ENCODE data around the gene CD69.
"Not testable (repeated sequence)": the region's sequence is repeated elsewhere in the genome, so short reads cannot be mapped to it uniquely, and the experiment has no call there.

The CD69 gene

DNA sequence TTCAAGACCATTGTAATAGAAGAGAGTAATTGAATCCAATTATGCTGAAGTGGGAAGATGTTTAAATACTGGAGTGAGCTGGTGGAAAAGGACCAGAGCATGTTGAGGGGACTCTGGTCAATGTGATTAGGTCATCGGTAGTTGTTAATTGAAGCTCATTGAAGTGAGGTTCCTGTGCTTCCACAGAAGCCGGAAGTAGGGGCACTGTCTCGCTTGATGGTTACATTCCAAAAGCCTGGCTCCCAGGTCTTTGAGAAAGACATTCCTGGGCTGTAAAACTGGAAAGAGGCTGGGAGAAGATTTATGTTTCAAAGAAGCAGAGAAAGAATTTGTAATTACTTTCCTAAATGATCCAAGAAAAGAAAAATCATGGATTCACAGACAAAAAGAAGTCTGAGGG, 15.5 kb downstream of the CD69 start:
- DNase-seq: no peak

DNA sequence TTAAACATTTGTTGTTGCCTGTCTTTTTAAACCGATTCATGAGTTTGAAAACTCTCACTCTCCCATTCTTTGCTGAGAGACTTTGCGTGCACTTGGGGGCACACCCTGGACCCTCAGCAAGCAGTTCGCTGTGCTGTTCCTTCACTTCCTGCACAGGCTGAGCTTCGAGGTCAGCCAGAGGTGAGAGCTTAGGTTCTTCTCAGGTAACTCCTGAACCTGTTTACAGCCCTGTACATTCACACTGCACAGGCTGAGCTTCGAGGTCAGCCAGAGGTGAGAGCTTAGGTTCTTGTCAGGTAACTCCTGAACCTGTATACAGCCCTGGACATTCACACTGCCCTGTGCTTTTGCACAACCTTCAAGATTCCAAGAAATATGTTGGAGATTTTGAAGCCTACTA, 18.0 kb downstream of the CD69 start:
- peak; percentile 59 for DNase-seq

DNA sequence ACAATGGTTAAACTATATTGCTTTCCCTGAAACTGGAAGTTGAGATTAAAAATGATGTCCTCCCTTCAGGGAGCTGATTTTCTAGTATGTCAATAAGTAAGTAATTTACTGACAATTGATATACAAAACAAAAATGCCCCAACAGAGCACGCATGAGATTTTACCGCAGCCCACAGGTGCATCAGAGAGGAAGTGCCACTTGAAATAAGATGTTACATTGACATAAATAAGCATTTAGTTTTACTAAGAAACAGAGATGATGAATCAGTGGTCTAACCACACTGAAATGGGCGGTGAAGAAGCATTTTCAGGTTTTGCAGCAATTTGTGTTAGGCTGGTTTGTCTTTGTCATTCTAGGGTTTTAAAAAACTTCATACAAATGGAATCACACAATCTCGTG, 19.0 kb downstream of the CD69 start:
- peak; percentile 89 for DNase-seq

DNA sequence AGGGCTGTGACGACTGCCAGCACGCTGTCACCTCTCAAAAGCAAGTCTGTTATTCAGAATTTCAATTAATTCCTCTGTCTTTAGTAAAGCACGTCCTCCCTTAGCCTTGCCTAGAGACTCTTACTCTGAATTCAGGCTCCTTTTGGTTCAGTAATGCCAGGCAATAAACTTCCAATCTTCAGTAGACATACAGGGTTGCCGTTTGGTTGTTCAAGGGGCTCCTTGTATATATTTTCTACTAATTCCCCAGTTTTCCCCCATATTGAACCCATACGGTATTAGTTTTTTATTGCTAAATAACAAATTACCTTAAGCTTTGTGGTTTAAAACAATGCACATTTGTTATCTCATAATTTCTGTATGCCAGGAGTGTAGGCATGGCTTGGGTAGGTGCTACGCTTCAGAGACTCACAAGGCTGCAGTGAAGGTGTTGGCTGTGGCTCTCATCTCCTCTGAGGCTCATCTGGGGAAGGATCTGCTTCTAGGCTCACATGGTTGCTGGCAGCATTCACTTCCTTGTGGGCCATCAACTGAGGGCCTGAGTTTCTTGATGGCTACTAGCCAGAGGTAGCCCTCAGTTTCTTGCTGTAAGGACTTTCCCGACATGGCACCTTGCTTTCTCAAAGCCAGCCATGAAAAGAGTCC, 20.5 kb downstream of the CD69 start:
- peak; percentile 59 for DNase-seq

DNA sequence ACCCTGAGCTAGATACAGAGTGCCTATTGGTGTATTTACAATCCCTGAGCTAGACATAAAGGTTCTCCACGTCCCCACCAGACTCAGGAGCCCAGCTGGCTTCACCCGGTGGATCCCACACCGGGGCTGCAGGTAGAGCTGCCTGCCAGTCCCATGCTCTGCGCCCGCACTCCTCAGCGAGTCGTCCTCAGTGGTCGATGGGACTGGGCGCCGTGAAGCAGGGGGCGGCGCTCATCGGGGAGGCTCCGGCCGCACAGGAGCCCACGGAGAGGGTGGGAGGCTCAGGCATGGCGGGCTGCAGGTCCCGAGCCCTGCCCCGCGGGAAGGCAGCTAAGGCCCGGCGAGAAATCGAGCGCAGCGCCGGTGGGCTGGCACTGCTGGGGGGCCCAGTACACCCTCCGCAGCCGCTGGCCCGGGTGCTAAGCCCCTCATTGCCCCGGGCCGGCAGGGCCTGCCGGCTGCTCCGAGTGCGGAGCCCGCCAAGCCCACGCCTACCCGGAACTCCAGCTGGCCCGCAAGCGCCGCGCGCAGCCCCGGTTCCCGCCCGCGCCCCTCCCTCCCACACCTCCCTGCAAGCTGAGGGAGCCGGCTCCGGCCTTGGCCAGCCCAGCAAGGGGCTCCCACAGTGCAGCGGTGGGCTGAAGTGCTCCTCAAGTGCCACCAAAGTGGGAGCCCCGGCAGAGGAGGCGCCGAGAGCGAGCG, 21.1 kb downstream of the CD69 start:
- DNase-seq: not testable (repeated sequence)

DNA sequence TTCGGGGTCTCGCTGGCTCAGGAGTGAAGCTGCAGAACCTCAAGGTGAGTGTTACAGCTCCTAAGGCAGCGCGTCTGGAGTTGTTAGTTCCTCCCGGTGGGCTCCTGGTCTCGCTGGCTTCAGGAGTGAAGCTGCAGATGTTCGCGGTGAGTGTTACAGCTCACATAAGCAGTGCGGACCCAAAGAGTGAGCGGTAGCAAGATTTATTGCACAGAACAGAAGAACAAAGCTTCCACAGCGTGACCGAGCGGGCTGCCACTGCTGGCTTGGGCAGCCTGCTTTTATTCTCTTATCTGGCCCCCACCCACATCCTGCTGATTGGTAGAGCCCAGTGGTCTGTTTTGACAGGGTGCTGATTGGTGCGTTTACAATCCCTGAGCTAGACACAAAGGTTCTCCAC, 21.8 kb downstream of the CD69 start:
- not testable (repeated sequence) for DNase-seq

DNA sequence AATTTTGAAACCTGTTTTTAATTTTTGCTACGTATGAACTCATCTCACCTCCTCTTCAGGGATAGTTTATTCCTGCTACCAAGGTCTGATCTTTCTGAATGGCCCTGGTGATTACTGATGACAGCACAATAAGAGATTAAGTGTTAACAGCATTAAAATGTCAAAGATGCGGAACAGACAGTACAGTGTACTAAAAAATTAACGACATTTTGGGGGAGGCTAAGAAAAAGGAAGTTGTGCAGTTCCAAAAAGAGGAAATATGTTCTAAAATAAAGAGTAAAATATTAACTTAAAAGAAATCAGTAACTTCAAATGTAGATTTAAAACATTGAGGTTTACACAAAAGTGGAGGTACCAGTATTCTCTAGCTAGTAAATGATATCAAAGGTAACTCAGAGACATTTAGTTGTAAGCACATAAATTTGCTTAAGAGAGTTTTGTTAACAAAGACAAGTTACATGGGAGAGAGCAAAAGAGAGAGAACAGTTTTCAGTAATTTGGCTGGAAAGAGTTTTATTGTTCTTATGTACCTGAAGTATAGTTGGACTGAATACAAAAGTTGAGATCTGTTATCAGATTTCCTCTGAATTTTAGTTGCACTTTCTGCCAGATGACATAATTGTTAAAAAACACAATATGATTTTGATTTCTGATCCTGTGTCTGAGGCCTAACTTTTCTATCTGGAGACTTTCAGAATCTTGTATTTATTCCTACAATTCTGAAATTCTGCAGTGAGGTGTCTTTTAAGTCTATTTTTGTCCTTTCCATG, 23.6 kb downstream of the CD69 start:
- DNase-seq: peak; percentile 52

DNA sequence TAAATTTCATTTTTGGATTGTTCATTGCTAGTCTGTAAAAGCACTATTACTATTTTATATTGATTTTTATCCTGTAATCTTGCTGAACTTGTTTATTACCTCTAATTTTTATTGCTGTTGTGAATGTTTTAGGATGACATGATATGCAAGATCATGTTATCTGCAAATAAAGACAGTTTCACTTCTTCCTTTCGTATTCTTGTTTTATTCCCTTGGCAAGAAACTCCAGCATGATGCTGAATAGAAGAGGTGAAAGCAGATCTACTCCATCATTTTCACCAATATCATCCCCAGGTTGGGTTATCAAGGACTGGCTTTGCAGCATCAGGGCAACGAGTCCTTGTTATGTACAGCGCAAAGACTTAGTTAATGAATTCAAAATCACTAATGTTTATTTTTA, 25.1 kb downstream of the CD69 start:
- DNase-seq: no peak

DNA sequence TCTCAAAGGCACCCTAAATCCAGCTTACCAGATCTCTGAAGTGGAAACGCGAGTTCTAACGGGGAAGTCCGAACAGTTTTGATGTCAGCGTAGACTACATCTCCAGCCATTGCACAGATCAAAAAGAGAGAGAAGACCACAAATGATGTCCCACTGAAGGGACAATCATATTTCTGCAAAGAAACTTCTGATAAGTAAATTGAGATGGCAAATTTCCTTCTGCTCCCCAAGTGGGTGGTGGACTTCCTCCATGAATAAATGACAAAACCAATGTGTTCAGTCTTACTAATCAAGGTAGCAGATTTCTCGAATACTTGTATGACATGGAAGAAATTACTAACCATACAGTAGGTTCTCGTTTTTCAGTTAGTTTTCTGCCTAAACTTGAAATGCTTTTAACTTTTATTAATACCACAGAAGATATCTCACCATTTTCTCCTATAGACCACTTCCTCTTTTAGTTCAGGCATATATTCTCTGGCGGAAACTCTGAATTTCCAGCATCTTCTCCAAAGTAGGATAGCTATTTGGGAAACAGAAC, 27.7 kb downstream of the CD69 start, which contains the start of gene CLECL1:
TSS of gene CLECL1 (minus strand) at position 177 of the 541 bp plus-strand sequence.
- peak; percentile 36 for DNase-seq

DNA sequence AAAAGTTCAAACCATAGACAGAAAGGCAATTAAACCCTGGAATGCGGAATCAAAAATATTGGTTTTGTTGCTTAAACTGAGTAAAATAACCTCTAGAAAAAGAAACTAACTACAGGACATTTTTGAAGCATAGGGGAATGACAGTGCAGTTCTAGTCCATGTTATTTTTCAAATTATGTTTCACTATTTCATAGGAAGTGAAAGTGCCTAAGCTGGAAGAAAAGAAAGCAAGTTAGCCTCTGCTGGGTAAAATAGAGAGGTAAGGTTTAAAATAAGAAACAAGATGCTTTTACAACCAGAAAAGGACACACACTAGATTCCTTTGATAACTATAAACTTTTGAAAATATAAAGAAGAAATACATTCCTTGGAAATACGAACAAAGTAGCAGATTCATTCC, 28.9 kb downstream of the CD69 start:
- DNase-seq: no peak

DNA sequence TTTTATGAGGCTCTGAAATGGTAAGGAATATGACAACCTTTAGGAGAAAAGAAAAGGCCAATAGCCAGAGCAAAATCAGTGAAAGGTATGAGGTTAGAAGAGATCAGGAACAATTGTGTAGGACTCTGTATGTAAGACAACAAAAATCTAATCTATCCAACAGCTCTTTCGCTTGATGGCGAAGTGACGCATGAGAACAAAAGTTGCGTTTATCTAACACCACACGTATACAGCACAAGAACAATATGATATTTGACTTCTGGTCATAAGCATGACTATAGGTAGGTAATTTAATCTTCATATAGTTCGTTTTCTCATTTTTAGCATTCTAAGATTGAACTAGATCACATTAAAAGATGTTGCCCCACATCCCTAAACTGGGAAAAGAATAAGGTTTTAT, 29.3 kb downstream of the CD69 start:
- no peak for DNase-seq

DNA sequence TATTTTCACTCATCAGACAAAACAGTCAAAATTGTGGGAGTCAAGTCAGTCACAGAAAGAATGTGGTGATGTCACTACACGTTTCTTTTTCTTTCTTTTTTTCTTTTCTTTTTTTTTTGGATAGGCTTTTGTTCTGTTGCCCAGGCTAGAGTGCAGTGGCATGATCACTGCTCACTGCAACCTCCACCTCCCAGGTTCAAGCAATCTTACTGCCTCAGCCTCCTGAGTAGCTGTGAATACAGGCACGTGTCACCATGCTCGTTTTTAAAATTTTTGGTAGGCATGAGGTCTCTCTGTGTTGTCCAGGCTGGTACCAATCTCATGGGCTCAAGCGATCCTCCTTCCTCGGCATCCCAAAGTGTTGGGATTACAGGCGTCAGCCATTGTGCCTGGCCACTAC, 30.1 kb downstream of the CD69 start:
- DNase-seq: no peak

DNA sequence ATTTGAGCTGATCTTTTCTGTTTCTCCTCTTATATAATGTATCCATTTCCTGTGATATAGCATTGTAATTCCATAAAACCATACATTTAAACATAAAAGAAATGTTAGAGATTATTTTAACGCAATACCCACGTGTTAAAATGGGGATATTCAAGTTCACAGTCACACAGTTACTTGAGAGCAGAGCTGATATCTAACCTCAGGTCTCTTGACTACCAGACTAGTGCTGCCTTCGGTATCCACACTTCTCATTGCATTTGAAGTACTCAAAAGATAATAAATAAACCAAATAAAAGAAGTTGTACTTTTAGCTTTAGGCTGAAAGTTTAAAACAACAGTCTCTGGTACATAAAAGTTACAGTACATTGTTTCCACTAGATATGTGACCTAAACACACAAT, 30.7 kb downstream of the CD69 start:
- DNase-seq: no peak

DNA sequence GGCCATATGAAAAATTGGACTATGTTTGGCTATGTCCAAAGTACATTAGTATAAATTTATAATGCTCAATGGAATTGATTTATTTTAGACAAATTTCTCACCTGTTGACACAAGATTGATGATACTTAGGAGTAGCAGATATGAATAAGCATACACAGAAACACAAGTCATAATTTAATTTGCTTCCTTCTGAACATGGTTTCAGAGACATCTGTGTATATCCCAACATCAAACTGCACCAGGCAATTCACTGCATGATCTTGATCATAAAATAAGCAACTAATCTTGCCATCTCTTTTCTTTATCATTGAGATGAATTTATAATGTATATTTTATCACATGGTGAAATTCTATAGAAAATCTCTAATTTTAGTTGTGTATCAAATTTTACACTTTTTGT, 31.6 kb downstream of the CD69 start:
- DNase-seq: no peak

DNA sequence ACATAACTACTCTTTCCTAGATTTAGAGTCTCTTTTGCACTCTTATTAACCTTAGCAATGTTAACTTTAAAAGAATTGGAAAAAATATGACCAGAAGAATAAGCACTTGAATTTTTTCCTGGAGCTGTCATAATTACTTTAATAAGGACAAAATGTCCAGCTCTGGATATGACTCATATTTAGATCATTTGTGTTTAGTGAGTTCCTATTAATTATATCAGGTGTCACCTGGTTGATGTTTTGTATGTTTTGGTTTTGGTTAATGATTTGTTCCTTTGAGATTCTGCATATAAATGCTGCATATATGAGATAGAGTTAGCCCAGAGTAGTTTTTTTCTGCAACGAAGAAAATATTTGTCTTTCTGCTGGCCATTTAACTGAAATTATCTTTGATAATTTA, 32.9 kb downstream of the CD69 start:
- no peak for DNase-seq

DNA sequence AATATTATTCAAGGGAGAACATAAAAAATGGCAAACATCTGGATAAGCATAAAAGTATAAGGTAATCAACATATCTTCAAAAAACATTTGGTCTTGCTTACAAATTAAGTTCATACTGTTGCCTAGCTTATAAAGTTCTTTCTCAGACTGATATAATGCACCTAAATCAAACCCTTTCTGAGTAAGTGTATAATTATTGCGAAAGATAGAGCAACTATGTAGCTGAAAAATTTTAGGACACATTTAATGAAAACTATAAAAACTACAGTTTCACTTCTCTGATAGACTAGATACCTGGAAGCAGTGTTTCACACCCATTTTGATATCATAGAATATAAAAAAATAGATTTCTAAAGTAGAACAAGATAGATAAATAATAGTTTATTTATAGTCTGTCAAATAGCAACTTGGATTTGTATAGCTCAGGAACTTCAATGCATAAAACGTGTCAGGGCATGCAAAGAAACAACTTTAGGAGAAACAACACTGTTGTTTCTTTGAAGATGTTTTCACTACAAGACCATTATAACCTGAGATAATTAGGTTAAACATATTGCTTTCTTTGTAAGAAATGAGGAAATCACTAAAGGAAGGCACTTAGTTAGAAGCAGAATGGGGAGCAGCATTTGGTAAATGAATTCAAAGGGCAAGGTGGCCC, 35.4 kb downstream of the CD69 start:
- no peak for DNase-seq

DNA sequence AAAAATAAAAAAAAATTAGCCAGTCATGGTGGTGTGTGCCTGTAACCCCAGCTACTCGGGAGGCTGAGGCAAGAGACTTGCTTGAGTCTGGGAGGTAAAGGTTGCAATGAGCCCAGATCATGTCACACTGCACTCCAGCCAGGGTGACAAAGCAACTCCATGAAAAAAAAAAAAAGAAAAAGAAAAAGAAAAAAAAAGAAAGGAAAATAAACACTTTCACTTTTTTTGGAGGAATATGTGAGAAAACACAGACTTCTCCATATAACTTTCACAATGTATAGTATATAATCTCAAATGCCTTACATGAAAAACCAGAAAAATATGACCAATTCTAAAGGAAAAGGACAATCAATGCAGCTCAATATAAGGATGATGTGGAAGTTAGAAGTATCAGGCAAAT, 36.7 kb downstream of the CD69 start:
- DNase-seq: no peak

DNA sequence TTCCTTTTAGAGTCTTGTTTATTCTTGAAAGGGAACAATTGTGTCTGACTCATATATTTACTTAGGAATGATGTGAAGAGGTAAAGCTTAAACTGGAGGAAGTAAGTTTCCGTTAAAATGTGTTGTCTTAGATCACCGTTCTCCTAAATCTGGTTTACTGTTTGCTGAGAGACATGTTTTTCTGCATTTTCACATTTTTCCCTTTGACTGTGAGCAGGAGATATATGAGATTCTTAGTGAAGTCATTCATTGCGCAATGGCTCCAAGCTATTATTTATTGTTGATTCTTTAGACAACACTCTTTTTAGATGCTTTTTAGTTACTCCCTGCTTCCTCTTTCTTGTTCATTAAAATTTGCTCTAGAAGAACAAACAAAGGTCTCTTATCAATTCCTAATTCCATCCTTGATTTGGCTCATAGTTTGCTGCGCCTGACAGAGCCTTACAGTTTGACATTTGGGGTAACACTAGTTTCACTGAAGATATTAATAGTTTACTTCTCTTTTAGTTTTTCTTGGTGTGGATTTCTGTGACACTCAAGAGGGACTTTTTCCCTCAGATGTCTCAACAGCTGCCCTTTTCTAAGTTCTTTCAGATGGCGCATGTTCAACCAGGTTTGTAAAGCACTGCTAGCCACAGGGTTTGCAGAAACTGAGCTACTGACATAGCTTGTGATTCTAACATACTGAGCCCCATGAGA, 39.2 kb downstream of the CD69 start:
- DNase-seq: no peak

DNA sequence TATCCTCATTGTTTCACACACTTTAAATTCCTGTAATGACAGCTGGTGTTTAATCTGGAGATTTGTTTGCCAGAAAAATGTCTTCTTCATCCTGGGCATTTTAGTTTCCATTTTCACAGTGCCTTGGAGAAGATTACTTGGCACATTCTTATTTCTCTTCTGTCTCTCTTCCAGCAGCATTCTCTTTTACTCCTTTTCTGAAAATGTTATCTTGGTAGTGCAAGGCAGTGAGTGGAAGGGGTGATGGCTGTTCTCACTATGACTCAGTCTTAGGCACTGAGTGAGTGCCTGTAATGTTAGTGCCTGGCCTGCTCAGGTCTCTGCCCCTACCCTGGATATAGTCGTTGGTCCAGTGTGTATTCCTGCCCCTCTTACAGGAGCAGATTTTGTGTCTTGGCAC, 40.9 kb downstream of the CD69 start:
- no peak for DNase-seq

DNA sequence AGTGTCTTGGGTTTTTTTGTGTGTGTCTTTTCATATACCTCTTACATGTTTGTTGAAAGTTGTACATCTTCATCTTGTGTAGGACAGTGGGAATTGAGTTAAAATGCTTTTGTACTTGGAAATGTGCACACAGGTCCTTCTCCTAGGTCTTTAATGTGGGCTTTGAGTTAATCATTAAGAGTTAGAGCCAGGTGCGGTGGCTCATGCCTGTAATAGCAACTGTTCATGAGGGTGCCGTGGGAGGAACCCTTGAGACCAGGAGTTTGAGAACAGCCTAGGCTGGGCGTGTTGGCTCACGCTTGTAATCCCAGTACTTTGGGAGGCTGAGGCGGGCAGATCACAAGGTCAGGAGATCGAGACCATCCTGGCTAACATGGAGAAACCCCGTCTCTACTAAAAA, 41.7 kb downstream of the CD69 start:
- no peak for DNase-seq

DNA sequence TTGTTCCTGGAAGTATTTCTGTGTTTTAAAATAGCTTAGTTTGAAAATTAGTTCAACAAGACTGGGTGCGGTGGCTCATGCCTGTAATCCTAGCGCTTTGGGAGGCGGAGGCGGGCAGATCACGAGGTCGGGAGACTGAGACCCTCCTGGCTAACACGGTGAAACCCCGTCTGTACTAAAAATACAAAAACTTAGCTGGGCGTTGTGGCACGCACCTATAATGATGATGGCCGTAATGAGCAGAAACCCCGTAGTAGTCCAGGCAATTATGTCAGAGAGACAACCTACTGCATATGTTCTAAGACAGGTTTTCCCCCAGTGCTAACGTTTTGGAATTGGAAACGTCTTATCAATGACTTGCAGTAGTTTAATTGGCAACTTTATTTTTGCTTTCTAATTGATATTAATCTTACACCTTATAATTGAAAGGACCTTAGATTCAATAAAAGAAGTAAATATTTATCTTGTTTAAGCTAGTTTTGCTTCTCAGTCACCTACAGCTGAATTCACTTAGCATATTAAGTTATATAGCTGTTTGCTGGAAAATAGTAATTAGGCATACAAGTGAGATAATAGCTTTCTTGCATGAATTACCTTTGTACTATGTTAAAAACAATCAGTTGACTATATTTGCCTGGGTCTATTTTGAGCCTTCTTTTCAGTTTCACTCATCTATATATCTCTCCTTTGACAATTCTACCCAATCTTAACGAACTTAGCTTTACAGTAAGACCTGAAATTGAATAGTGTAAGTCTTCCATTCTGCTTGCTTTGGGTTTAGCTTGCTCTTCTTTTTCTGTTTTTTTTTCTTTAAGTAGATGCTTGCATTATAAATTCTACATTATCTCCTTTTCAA, 43.4 kb downstream of the CD69 start:
- DNase-seq: no peak
